OCI-LY1 (cell line): ENCODE measurements around the gene TCHP.

Experiments used
- CTCF ChIP-seq: fragments of 200-600 bp; sonication (generic), shearing (Covaris generic); IDR thresholded peaks from 2 replicates; pipeline ENCODE4 v1.5.1; 2017; ENCODE audit warnings: mild to moderate bottlenecking, antibody characterized with exemption, low read length, moderate library complexity, mixed read lengths
- EZH2 ChIP-seq: fragments of 200-600 bp; sonication (generic), shearing (Covaris generic); IDR thresholded peaks from 2 replicates; pipeline ENCODE4 v1.8.0; 2017; ENCODE audit warnings: borderline replicate concordance, mixed run types, mild to moderate bottlenecking, antibody characterized with exemption, low read length, moderate library complexity, mixed read lengths

GRCh38 chr12:109902891-109903418 is 2.9 kb downstream of the TCHP start:
- no peak for TF ChIP-seq CTCF
- TF ChIP-seq EZH2 = no peak
